Activated CD4-positive, CD25-positive, alpha-beta regulatory T cell treated with anti-CD3 and anti-CD28 coated beads, Interleukin-2, amount 50 U/mL, for 16 hours (primary cell): Measurements from ENCODE around the gene KRTAP5-8.
"Not testable (repeated sequence)": the region's sequence is repeated elsewhere in the genome, so short reads cannot be mapped to it uniquely, and the experiment has no call there.

Experiments
- DNase-seq: peaks from one replicate; pipeline ENCODE4 v3.0.0-alpha.2; 2020; ENCODE audit warnings: low read depth, low spot score

Gene KRTAP5-8

DNA sequence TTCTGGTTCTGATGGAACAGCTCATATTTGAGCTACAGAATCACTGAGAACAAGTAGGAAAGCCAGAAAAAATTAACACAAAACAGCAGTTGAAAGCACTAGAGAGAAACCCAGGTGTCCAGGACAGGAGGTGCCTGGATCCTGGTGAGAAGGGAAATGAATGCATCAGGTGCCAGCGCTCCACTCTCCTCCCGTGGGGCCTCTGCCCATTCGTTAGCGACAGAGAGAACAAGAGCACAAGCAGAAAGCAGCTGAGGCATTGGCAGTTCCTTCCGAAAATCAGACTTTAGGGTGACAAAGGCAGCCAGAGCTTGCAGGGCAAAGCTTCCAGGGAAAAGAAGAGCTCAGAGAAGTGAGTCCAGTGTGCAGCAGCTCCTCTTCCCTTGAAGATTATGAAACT lies 30.7 kb upstream of the KRTAP5-8 start:
- DNase-seq = no peak

DNA sequence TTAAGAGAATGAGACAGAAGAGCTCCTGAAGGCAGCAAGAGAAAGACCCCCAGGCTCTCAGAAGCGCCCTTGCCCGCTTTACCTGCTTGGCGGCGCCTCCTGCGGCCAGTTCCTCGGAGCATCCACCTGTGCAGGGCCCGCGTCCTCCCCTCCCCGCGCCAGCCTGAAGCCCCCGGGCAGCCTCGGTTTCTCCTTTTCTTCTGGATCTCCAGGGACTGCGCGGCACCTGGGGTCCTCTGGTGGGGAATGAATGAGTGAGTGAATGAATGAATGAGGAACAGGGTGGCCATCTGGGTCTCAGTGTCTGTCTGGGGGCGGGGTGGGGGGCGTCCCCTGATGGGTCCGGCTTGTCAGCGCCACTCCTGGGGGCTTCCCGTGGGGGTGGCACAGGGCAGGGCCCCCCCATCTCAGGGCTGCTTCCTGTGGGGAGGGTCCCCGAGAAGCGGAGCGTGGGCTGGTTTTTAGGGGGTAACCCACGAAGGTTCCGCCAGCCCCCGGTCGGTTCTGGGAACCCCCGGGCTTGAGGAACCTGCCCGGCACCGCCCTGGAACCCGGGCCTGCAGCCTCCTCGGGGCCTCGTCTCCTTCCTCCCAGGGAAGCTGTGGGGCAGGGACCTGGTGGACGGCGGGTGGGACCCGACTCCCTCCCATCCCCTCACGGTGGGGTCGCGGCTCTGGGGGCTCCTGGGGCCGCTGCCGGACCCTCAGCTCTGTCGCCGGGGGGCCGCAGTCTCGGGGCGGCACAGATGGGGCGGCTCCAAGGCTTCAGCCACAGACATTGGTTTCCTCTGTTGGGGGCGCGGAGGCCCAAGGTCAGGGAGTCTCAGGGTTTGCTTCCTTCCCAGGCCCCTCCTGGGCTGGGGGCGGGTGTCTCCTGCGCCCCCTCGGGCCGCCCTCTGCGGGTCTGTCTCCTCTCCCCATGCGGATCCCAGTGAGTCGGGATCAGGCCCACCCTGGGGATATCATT lies 19.0 kb upstream of the KRTAP5-8 start:
- DNase-seq = no peak

DNA sequence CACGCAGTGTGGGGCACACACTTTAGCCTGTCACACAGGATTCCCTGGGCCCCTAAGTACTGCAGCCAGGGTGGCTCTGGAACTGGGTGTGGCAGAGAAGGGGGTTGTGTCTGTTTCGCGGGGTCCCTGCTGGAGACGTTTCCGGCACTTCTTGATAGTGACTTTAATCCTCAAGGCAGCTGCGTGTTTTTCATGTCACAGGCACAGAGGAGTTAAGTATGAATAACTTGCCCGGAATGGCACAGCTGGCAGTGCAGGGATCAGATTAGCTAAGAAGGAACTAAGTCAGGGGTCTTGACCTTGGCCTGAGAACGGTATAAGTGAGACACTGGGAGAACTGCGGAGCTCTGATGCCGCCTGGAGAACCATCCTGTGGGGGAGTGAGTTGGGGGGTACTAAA lies 18.3 kb upstream of the KRTAP5-8 start:
- DNase-seq = no peak

DNA sequence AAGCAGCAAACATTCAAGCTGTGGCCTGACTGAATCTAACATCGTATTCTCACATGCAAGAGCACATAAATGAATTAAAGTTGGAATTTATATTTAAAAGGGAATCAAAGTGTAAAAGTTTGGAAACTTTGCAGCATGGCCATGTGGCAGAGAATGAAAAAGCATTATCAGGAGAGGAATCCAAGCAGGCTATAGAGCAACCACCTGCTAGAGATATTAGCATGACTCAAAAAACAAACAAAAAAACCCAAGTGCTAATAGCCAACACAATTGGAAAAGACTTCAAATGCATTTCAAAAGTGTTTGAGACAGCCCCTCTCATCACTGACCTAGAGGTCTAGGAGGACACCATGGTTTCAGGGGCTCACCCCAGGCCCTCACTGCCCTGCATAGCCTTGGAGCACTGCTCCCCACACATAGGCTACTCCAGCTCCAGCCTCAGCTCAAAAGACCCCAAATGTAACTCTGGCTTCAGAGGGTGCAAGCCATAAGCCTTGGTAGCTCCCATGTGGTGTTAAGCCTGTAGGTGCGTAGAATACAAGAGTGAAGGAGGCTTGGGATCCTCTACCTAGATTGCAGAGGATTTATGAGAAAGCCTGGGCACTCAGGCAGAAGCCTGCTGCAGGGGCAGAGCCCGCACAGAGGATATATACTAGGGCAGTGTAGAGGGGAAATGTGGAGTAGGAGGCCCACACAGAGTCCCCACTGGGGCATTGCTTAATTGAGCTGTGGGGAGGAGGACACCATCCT lies 12.5 kb upstream of the KRTAP5-8 start:
- DNase-seq = no peak

DNA sequence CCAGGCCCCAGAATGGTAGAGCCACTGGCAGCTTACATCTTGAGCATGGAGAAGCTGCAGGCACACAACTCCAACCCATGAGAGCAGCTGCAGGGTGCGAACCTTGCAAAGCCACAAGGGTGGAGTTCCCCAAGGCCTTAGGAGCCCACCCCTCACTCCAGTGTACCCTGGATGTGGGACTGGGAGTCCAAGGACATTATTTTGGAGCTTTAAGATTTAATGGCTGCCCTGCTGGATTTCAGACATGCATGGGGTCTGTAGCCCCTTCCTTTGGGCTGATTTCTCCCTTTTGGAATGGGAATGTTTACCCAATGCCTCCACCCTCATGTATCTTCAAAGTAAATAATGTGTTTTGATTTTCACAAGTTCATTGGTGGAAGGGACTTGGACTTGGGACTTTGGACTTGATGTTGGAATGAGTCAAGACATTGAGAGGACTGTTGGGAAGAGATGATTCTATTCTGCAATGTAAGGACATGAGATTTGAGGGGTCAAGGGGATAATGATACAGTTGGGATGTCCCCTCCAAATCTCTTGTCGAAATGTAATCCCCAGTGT lies 11.8 kb upstream of the KRTAP5-8 start:
- no peak for DNase-seq

DNA sequence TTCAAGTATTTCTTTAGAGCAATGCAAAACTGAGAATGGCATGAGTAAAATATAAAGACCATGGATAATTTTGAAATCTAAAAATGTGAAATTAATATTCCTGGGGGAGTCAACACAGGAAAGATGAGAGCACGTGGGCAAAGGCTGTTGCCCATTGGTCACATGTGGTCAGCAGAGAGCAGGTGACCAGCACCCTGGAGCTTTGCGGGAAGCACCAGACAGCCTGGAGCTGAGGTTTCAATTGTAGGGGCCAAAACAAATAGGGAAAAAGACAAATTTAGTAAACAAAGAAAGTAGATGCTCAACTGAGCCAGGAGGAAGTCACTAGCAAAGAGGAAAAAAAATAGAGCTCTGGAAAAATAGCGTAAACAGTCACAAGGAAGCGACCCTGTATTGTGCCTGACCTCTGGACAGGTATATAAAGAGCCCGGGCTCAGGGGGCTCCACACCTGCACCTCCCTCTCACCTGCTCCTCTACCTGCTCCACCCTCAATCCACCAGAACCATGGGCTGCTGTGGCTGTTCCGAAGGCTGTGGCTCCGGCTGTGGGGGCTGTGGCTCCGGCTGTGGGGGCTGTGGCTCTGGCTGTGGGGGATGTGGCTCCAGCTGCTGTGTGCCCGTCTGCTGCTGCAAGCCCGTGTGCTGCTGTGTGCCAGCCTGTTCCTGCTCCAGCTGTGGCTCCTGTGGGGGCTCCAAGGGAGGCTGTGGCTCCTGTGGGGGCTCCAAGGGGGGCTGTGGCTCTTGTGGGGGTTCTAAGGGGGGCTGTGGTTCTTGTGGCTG lies 10.8 kb upstream of the KRTAP5-8 start, which contains the start of gene KRTAP5-7:
KRTAP5-7 (plus strand) TSS at position 472 of the 780 bp plus-strand sequence; CDS start at position 506, 34 bp downstream.
- DNase-seq = not testable (repeated sequence)

DNA sequence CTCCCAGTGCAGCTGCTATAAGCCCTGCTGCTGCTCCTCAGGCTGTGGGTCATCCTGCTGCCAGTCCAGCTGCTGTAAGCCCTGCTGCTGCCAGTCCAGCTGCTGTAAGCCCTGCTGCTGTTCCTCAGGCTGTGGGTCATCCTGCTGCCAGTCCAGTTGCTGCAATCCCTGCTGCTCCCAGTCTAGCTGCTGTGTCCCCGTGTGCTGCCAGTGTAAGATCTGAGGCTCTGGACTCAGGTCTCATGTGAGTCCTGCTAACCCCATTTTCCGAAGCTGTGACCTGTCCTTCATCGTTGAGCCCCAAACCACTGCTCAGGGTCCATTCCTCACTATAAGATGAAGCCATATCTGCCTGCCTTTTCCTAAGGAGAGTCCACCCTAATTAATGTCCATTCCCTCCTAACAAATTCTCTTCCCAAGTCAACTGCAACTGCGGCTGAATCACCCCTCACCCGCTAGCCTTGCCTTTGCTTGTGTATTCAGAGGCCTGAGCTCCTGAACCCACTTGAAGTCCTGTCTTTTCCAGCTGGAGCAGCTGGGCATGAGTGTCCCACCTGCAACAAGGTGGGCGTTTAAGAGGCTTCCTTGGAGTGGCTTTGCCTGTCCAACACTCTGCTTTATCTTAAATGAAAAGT lies 10.1 kb upstream of the KRTAP5-8 start:
- no peak for DNase-seq

DNA sequence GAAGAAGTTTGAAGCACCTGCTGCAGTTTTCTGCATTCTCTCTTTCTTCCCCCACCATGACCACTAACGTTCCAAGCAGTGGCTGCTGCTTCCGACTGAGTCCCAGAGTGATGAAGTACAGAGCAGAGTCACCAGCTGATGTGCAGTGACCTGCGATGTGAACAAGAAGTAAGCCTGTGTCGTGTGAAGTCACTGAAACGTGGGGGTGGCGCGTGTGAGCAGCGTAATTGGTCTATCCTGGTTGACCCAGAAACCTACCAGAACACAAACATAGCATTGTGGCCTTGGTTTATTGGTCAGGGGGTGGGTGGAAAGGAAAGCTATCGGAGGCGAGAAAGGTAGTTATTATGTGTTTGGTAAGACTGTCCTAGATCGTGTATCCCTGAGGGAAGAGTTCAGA lies 7.2 kb upstream of the KRTAP5-8 start:
- no peak for DNase-seq

DNA sequence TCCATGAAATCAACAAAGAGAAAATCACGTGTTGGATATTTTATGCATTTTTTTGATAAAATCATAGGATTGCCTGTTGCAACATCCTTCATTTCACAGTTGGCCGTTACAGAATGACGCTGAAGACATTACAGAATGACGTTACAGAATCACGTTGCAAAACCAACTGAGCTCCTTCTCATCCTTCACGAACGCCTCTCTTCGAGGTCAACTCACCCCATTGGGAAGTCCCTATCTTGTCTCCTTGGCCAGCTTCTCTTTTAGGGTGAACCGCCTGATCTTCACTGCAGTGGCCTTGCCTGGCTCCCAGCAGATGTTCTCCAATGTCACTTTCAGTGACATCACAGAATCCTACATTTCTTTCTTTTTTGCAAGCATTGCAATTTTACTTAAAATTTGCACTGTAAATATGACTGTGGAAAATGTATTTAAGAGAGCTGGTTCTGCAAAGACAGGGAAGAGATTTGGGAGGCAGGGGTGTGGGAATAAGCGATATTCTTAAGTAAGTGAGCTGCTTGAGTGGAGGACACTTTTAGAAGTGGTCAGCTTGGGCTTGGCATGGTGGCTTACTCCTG lies 5.7 kb upstream of the KRTAP5-8 start:
- DNase-seq = no peak

DNA sequence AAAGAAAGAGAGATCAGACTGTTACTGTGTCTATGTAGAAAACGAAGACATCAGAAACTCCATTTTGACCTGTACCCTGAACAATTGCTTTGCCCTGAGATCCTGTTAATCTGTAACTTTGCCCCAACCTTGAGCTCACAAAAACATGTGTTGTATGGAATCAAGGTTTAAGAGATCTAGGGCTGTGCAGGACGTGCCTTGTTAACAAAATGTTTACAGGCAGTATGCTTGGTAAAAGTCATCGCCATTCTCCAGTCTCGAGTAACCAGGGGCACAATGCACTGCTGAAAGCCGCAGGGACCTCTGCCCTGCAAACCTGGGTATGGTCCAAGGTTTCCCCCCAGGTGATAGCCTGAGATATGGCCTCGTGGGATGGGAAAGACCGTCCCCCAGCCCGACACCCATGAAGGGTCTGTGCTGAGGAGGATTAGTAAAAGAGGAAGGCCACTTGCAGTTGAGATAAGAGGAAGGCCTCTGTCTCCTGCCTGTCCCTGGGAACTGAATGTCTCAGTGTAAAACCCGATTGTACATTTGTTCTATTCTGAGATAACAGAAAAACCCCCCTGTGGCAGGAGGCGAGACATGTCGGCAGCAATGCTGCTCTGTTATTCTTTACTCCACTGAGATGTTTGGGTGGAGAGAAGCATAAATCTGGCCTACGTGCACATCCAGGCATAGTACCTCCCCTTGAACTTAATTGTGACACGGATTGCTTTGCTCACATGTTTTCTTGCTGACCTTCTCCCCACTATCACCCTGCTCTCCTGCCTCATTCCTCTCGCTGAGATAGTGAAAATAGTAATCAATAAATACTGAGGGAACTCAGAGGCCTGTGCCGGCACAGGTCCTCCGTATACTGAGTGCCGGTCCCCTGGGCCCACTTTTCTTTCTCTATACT lies 2.9 kb upstream of the KRTAP5-8 start:
- not testable (repeated sequence) for DNase-seq

DNA sequence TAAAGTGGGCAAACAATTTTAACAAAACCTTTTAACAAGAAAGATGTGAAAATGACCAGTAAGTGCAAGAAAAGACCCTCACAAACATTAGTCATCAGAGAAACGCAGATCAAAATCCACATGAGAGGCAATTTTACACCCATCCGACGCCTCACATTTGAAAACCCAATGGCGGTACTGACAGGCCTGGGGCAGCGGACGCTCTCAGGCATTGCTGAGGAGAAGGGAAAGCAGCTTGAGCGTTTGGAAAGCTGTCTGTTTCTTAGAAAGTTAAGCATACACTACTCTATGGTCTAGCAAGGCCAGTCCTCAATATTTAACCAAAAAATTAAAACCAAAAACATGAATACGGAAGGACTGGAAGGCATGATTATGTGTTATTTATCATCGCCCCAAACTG lies 2.0 kb upstream of the KRTAP5-8 start:
- DNase-seq = no peak

DNA sequence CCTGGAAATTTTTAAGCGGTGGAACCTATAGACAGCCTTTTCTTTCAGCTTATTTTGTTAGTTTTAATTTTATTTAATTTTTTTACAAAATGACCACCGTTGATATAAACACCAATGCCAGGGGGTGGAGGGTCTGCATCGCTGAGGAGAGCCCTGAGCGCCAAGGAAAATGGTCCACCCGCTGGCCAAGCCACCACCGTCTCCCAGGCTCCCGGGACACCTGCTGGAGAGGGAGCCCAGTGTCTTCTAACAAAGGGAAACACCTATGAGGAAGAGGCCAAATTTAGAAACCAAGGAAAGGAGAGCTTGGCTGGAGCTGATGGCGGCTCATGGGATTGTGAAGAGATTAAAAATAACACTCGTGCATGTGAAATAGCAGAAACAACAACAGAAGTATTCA lies 288 bp upstream of the KRTAP5-8 start:
- DNase-seq = no peak

DNA sequence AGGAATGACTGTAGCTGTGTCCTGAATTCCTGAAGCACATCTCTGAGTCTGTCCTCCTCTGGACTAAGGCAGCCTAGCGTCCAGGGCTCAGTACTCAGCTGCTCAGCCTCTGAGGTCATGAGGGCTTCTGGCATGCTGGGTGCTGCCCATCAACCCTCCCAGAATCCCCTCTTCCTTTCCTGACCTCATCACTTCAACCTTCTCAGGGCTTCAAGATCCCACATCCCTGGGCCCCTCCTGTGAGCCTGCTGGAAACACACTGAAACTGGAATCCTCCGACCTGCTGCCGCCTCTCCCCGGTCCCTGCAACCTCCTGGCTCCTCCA lies 803 bp downstream of the KRTAP5-8 start:
- no peak for DNase-seq

DNA sequence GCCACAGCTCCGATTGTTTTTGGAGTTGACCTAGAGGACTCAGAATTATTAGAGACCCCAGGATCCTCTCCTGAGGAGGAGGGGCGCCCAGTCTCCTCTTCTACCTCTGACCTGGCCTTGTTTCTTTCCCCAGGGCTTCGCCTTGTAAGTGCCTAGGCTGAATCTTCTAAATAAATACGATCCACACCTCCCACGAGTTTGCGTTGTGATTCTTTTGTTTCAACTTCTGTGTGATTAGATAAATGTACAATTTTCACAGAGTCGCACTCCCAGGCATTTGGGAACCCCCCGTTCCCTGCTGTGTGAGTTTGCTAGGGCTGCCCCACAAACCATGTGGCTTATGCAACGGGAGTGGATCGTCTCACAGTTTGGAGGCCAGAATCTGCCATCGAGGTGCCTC lies 1.2 kb downstream of the KRTAP5-8 start:
- no peak for DNase-seq

DNA sequence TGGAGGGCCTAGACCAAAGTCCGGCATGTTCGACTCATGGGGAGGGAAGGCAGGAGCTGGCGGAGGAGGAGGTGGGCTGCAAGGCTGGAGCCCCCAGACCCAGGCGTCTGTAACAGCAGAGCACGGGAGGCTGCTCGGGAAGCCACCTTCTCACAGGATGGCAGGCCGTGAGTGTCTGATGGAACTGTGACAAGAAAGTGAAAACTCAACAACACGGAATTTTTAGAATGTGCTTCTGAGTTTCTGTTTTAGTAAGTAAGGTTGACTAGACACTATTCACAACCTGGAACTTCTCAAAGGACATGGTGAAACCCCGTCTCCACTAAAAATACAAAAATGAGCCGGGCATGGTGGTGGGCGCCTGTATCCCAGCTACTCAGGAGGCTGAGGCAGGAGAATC lies 2.1 kb downstream of the KRTAP5-8 start:
- DNase-seq = not testable (repeated sequence)

DNA sequence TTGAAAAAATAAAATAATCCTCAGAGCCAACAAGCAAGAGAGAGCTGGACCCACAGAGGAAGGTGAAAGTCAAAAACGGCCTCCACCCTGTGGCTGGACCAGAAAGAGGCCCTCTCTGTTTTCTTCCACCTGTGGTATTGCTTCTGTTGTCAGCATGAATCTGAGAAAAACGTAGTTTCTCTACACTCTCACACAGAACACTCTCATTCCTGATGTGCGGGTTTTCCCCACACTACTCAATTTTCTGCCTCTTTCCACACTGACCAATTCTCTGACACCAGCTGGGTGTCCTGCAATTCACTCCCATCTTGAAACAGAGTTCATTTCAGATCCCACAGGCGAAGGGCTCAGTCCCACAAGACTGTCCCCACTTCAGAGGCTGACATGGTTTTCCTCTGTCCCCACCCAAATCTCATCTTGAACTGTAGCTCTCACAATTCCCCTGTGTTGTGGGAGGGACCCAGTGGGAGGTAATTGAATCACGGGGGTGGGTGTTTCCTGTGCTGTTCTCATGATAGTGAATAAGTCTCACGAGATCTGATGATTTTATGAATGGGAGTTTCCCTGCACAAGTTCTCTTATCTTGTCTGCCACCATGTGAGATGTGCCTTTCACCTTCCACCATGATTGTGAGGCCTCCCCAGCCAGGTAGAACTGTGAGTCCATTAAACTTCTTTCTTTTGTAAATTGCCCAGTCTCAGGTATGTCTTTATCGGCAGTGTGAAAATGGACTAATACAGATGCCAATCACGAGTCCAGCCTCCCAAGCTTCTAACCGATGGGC lies 2.9 kb downstream of the KRTAP5-8 start:
- DNase-seq = not testable (repeated sequence)

DNA sequence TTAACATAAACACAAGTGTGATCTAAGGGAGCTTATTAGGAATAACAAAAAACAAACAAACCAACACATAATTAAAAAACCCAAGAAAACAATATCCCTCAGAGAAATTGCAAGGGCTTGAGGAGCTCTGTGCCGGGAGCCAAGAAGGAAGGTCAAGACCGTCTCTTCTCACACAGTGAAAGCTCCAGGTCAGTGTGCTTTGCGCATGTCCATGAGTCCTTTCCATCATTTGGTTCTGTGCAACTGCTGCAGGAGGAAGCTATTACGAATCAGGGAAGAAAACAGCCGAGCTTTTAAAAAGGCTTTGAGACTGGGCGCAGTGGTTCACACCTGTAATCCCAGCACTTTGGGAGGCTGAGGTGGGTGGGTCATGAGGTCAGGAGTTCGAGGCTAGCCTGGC lies 4.6 kb downstream of the KRTAP5-8 start:
- no peak for DNase-seq

DNA sequence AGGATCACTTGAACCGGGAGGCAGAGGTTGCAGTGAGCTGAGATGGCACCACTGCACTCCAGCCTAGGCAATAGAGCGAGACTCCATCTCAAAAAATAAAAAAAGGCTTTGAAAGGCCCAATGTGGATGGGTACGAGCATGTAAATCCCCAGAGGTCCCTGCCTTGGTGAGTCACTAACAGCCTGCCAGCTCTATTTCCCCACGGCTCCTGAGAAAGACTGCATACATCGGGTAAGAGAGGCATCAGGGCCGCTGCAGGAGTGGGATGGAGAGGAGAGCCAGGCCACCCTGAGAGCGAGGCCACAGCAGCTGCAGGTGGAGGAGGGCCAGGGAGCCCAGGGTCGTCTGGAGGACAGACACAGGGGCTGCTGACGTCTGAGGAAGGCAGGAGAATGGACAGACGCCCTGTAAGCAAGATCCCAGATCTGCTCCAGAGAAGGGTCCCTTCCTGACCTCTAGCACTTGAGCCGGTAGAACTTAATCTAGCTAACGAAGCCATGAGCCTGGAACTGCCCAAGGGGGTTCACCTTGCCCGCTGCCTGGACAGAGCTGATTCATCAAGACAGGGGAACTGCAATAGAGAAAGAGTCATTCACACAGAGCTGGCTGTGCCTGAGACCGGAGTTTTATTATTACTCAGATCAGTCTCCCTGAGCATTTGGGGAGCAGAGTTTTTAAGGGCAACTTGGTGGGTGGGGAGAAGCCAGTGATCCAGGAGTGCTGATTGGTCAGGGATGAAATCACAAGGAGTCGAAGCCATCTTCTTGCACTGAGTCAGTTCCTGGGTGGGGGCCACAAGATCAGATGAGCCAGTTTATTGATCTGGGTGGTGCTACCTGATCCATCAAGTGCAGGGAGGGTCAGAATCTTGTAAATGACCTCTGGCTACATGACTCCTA lies 5.3 kb downstream of the KRTAP5-8 start:
- no peak for DNase-seq
